Tibial nerve (tissue), 4 donors: ENCODE data around the gene RIC1.

ENCODE experiments used
- CTCF ChIP-seq, 5 experiments: fragments of 200-600 bp in 3 of 5; fragments of 450-650 bp in 2 of 5; sonication (generic) in 3 of 5; IDR thresholded peaks; one replicate each; pipeline ENCODE4 v1.5.1; 2016 to 2019; ENCODE audit warnings: antibody characterized with exemption in 5 of 5, mild to moderate bottlenecking in 3 of 5, moderate library complexity in 2 of 5
- EP300 ChIP-seq, 2 donors: sonication (generic); formaldehyde crosslinking; IDR thresholded peaks; one replicate each; pipeline ENCODE4 v1.6.1; 2017; ENCODE audit warnings: antibody characterized with exemption in 2 of 2, mild to moderate bottlenecking in 1 of 2
- POLR2A ChIP-seq, 2 donors: fragments of 450-650 bp; IDR thresholded peaks; one replicate each; pipeline ENCODE4 v1.6.1; 2017; ENCODE audit warnings: antibody characterized with exemption in 2 of 2, mild to moderate bottlenecking in 2 of 2, moderate library complexity in 2 of 2

GRCh38 chr9:5587024-5587423 lies 41.9 kb upstream of the RIC1 start:
- no peak for TF ChIP-seq POLR2A (IDR thresholded peaks at IDR 0.05)
- TF ChIP-seq CTCF (IDR thresholded peaks at IDR 0.05) = no peak
- TF ChIP-seq EP300 (IDR thresholded peaks at IDR 0.05) = no peak
